ENCODE measurements around the gene FAR2.

The FAR2 gene

GRCh38 chr12:29304388-29304787 lies 155.3 kb downstream of the FAR2 start:
- Histone ChIP-seq H3K27ac (ENCODE audit: low read depth, low read length, poor library complexity, severe bottlenecking) (no peak overlapping the region), H3K27me3 (ENCODE audit: insufficient read depth, low read length) (no peaks in the 10 kb centered on the region), H3K4me2 (ENCODE audit: low read length) (no peak overlapping the region), H4K20me1 (ENCODE audit: insufficient read depth, low read length) (no peaks in the 10 kb centered on the region), H3K9me3 (ENCODE audit: low read length) (no peaks in the 10 kb centered on the region), H3K9ac (ENCODE audit: low read length) (no peak overlapping the region), H3K4me1 (ENCODE audit: insufficient read depth, low read length, severe bottlenecking) (no peaks in the 10 kb centered on the region), H3K79me2 (ENCODE audit: insufficient read depth, low read length) (no peaks in the 10 kb centered on the region), H3K36me3 (ENCODE audit: insufficient read depth, low read length) (no peaks in the 10 kb centered on the region), H3K4me3 (ENCODE audit: low read depth, low read length, poor library complexity, severe bottlenecking) (no peak overlapping the region), H3F3A (ENCODE audit: insufficient read depth, low read length) (no peaks in the 10 kb centered on the region), H2AFZ (ENCODE audit: low read length) (no peak overlapping the region), H3K9me2 (ENCODE audit: low read depth, low read length) (no peaks in the 10 kb centered on the region)
- TF ChIP-seq CTCF (IDR thresholded peaks at IDR 0.05; ENCODE audit: low read length) (no peak), EZH2 (IDR thresholded peaks at IDR 0.05; ENCODE audit: borderline replicate concordance, low read length) (no peak)

GRCh38 chr12:29306266-29306665 lies 157.2 kb downstream of the FAR2 start:
- Histone ChIP-seq H3K27ac (ENCODE audit: low read depth, low read length, poor library complexity, severe bottlenecking) (no peak overlapping the region), H3K79me2 (ENCODE audit: insufficient read depth, low read length) (no peaks in the 10 kb centered on the region), H3K4me2 (ENCODE audit: low read length) (no peak overlapping the region), H3K4me3 (ENCODE audit: low read depth, low read length, poor library complexity, severe bottlenecking) (no peak overlapping the region), H3K9ac (ENCODE audit: low read length) (no peak overlapping the region), H3K27me3 (ENCODE audit: insufficient read depth, low read length) (no peaks in the 10 kb centered on the region), H3F3A (ENCODE audit: insufficient read depth, low read length) (no peaks in the 10 kb centered on the region), H2AFZ (ENCODE audit: low read length) (no peak overlapping the region), H3K9me2 (ENCODE audit: low read depth, low read length) (no peaks in the 10 kb centered on the region), H3K4me1 (ENCODE audit: insufficient read depth, low read length, severe bottlenecking) (no peaks in the 10 kb centered on the region), H3K36me3 (ENCODE audit: insufficient read depth, low read length) (no peaks in the 10 kb centered on the region), H3K9me3 (ENCODE audit: low read length) (no peaks in the 10 kb centered on the region), H4K20me1 (ENCODE audit: insufficient read depth, low read length) (no peaks in the 10 kb centered on the region)
- no peak for TF ChIP-seq EZH2 (IDR thresholded peaks at IDR 0.05; ENCODE audit: borderline replicate concordance, low read length)
- TF ChIP-seq CTCF (IDR thresholded peaks at IDR 0.05; ENCODE audit: low read length): no peak

GRCh38 chr12:29306682-29307081 lies 157.6 kb downstream of the FAR2 start:
- no peak for TF ChIP-seq CTCF (IDR thresholded peaks at IDR 0.05; ENCODE audit: low read length)
- no peak for TF ChIP-seq EZH2 (IDR thresholded peaks at IDR 0.05; ENCODE audit: borderline replicate concordance, low read length)
- no peak overlapping the region for H2AFZ ChIP-seq (ENCODE audit: low read length)
- no peak overlapping the region for H3K27ac ChIP-seq (ENCODE audit: low read depth, low read length, poor library complexity, severe bottlenecking)
- H3K27me3 ChIP-seq (ENCODE audit: insufficient read depth, low read length): no peaks in the 10 kb centered on the region
- no peaks in the 10 kb centered on the region for H3K4me1 ChIP-seq (ENCODE audit: insufficient read depth, low read length, severe bottlenecking)
- no peak overlapping the region for H3K9ac ChIP-seq (ENCODE audit: low read length)
- H3K4me3 ChIP-seq (ENCODE audit: low read depth, low read length, poor library complexity, severe bottlenecking): no peak overlapping the region
- no peaks in the 10 kb centered on the region for H4K20me1 ChIP-seq (ENCODE audit: insufficient read depth, low read length)
- H3K9me3 ChIP-seq (ENCODE audit: low read length): no peaks in the 10 kb centered on the region
- H3K79me2 ChIP-seq (ENCODE audit: insufficient read depth, low read length): no peaks in the 10 kb centered on the region
- H3K36me3 ChIP-seq (ENCODE audit: insufficient read depth, low read length): no peaks in the 10 kb centered on the region
- H3F3A ChIP-seq (ENCODE audit: insufficient read depth, low read length): no peaks in the 10 kb centered on the region
- no peaks in the 10 kb centered on the region for H3K9me2 ChIP-seq (ENCODE audit: low read depth, low read length)
- H3K4me2 ChIP-seq (ENCODE audit: low read length): no peak overlapping the region
